Gastroesophageal sphincter (tissue), 4 donors: Measurements from ENCODE around the gene MEI4. TPM values are rescaled to one million over a fixed set of nuclear protein-coding genes. Genes with fewer than 3 reads are reported as not detected.

Experiments used
- ATAC-seq: fragments of 150-250 bp; one replicate; pipeline ENCODE4 v1.9.1; 2016; ENCODE audit warnings: mild to moderate bottlenecking, moderate library complexity
- H3K27ac ChIP-seq, 4 donors: fragments of 200-600 bp; sonication (generic) in 3 of 4; 1 replicate in 3 of 4; 2 replicates in 1 of 4; pipeline ENCODE4 v1.5.1; 2016 to 2019
- H3K27me3 ChIP-seq: fragments of 200-600 bp; sonication (generic); one replicate; pipeline ENCODE4 v1.5.1; 2019
- H3K36me3 ChIP-seq, 2 donors: fragments of 200-600 bp; sonication (generic); one replicate each; pipeline ENCODE4 v1.5.1; 2019; ENCODE audit warnings: control low read depth in 1 of 2
- H3K4me1 ChIP-seq, 3 donors: fragments of 200-600 bp; sonication (generic); 1 replicate in 2 of 3; 2 replicates in 1 of 3; pipeline ENCODE4 v1.5.1; 2016 to 2019; ENCODE audit warnings: control low read depth in 2 of 3
- H3K4me3 ChIP-seq, 2 donors: fragments of 200-600 bp; sonication (generic); one replicate each; pipeline ENCODE4 v1.5.1; 2019; ENCODE audit warnings: mild to moderate bottlenecking in 1 of 2, moderate library complexity in 1 of 2
- H3K9me3 ChIP-seq, 3 donors: fragments of 200-600 bp; sonication (generic); one replicate each; pipeline ENCODE4 v1.5.1; 2017 to 2019; ENCODE audit warnings: control low read depth in 2 of 3
- CTCF ChIP-seq, 4 experiments: fragments of 200-600 bp in 2 of 4; fragments of 450-650 bp in 2 of 4; sonication (generic) in 1 of 4; IDR thresholded peaks; one replicate each; pipeline ENCODE4 v1.5.1; 2017 to 2019; ENCODE audit warnings: antibody characterized with exemption in 4 of 4, mild to moderate bottlenecking in 2 of 4, moderate library complexity in 2 of 4
- EP300 ChIP-seq: sonication (generic); formaldehyde crosslinking; IDR thresholded peaks from one replicate; pipeline ENCODE4 v1.6.1; 2017; ENCODE audit warnings: antibody characterized with exemption, mild to moderate bottlenecking
- POLR2A ChIP-seq, 2 donors: fragments of 450-650 bp; IDR thresholded peaks; one replicate each; pipeline ENCODE4 v1.6.1; 2017; ENCODE audit warnings: antibody characterized with exemption in 2 of 2, mild to moderate bottlenecking in 2 of 2, moderate library complexity in 1 of 2
- POLR2AphosphoS5 ChIP-seq: sonication (generic); formaldehyde crosslinking; IDR thresholded peaks from one replicate; pipeline ENCODE4 v1.6.1; 2017; ENCODE audit warnings: antibody characterized with exemption
- WGBS, 2 donors: methylation state at CpG; one replicate each; pipeline ENCODE4 v1.1.5; 2018; ENCODE audit warnings: low coverage in 1 of 2; 5-methylcytosine and 5-hydroxymethylcytosine counted together
- total RNA-seq, 4 donors: library from RNA; depleted of rRNA; stranded (reverse); fragments of >200 nt; gene quantifications; one replicate each; pipeline ENCODE4 v1.1.0, GENCODE V29; 2016

The MEI4 gene
- total RNA-seq, 4 donors from 2014 or later = 0.13 to 0.31 (median 0.31) TPM; not detected in 1

- Histone ChIP-seq H3K36me3 (no peaks in the 10 kb centered on the region), H3K4me1 (peaks cover 0 to 8% (median 0%) of the 10 kb centered on the region in 3 donors), H3K27ac (no peak overlapping the region), H3K27me3 (no peaks in the 10 kb centered on the region), H3K9me3 (peaks cover 0 to 42% (median 0%) of the 10 kb centered on the region in 3 donors), H3K4me3 (no peak overlapping the region)
- TF ChIP-seq POLR2A (IDR thresholded peaks at IDR 0.05) (no peak), EP300 (no peak), POLR2AphosphoS5 (no peak), CTCF (IDR thresholded peaks at IDR 0.05) (no peak)
- 8% methylated on average over 4 of the region's 4 CpGs for WGBS, 2 donors
- ATAC-seq = no peak
These were observed 240.6 kb downstream of the MEI4 start for GRCh38 chr6:77893391-77893790.

DNA sequence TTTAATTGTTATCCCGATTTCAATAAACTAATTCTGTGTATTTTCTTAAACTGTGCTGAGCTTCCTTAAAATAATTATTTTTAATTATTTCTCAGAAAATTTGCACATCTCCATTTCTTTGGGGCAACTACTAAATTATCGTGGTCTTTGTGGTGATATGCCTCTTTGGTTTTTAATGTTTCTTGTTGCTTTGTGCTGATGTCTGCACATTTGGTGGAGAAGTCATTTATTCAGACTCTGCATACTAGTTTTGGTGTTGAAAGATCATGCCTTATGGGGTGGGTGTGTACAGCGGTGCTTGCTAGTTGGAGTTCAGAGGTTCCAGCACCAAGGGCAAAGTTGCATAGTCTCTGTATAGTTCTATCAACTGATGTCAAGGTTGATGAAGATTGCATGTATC is 253.2 kb downstream of the MEI4 start:
- peaks cover 0 to 6% (median 0%) of the 10 kb centered on the region in 3 donors for H3K9me3 ChIP-seq
- WGBS, 2 donors = 87 to 94% methylated on average over 2 to 3 of the region's 3 CpGs
- TF ChIP-seq CTCF (IDR thresholded peaks at IDR 0.05) (no peak), EP300 (no peak), POLR2AphosphoS5 (no peak)
- no peaks in the 10 kb centered on the region for H3K36me3 ChIP-seq
- no peak overlapping the region for H3K4me3 ChIP-seq
- no peak for ATAC-seq
- H3K27ac ChIP-seq = no peak overlapping the region
- no peaks in the 10 kb centered on the region for H3K4me1 ChIP-seq
- no peaks in the 10 kb centered on the region for H3K27me3 ChIP-seq

DNA sequence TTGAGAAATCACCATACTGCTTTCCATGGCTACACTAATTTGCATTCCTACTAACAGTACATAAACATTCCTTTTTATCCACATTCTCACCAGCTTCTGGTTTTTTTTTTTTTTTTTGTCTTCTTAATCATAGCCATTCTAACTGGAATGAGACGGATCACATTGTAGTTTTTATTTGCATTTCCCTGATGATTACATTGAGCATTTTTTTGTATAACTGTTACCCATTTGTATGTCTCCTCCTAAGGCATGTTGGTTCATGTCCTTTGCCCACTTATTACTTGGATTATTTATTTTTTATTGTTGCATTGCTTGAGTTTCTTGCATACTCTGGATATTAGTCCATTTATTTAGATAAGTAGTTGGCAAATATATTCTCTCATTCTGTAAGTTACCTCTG is 258.0 kb downstream of the MEI4 start:
- Histone ChIP-seq H3K4me3 (no peak overlapping the region), H3K27me3 (no peaks in the 10 kb centered on the region), H3K27ac (no peak overlapping the region), H3K4me1 (no peaks in the 10 kb centered on the region), H3K9me3 (peaks cover 0 to 33% (median 0%) of the 10 kb centered on the region in 3 donors), H3K36me3 (no peaks in the 10 kb centered on the region)
- WGBS, 2 donors = 68 to 100% methylated on average over 1 of the region's 1 CpG
- no peak for TF ChIP-seq POLR2A (IDR thresholded peaks at IDR 0.05)
- ATAC-seq = no peak

GRCh38 chr6:77926198-77926751 is 273.4 kb downstream of the MEI4 start:
- WGBS, 2 donors = 40 to 48% methylated on average over 3 of the region's 3 CpGs
- no peaks in the 10 kb centered on the region for H3K4me1 ChIP-seq
- TF ChIP-seq POLR2AphosphoS5 = no peak

GRCh38 chr6:77930382-77930781 is 277.5 kb downstream of the MEI4 start:
- no peak for TF ChIP-seq POLR2A (IDR thresholded peaks at IDR 0.05)
- no peak for TF ChIP-seq POLR2AphosphoS5
- TF ChIP-seq EP300 = no peak
- TF ChIP-seq CTCF (IDR thresholded peaks at IDR 0.05) = no peak
- WGBS, 2 donors = 55 to 65% methylated on average over 1 to 2 of the region's 2 CpGs
- Histone ChIP-seq H3K36me3 (no peaks in the 10 kb centered on the region), H3K4me3 (no peak overlapping the region), H3K27ac (no peak overlapping the region), H3K27me3 (no peaks in the 10 kb centered on the region), H3K4me1 (no peaks in the 10 kb centered on the region), H3K9me3 (no peaks in the 10 kb centered on the region)
- no peak for ATAC-seq

More at GRCh38 chr6:77926198-77926751, 273.4 kb downstream of the MEI4 start:
- no peak for ATAC-seq
- no peak overlapping the region for H3K27ac ChIP-seq
- H3K9me3 ChIP-seq = no peaks in the 10 kb centered on the region
- no peaks in the 10 kb centered on the region for H3K36me3 ChIP-seq
- no peaks in the 10 kb centered on the region for H3K27me3 ChIP-seq
- H3K4me3 ChIP-seq = no peak overlapping the region

DNA sequence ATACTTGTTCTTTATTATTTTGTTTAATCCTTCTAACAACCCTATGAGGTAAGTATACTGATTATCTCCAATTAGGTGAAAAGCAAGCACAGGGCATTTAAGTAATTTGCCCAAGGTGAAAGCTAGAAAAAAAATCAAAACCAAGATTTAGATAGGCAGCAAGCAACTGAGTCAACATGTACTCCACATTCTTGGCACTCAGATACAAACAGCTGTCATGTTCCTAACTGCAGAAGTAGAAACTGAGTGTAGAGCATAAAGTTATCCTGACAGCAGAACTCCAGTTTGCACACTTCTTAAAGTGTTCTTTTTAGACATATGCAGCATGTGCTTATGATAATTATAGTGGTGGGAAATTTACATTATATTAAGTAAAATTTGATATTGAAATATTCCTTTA is 278.1 kb downstream of the MEI4 start:
- no peaks in the 10 kb centered on the region for H3K27me3 ChIP-seq
- no peaks in the 10 kb centered on the region for H3K36me3 ChIP-seq
- no peak for ATAC-seq
- TF ChIP-seq EP300 (no peak), CTCF (IDR thresholded peaks at IDR 0.05) (no peak)
- no peak overlapping the region for H3K4me3 ChIP-seq
- no peak overlapping the region for H3K27ac ChIP-seq
- no peaks in the 10 kb centered on the region for H3K9me3 ChIP-seq
- H3K4me1 ChIP-seq = no peaks in the 10 kb centered on the region
